HEK293T (cell line): ENCODE data around the gene TBC1D14.

Experiments used
- BHLHE40 ChIP-seq: fragments of 450-650 bp; IDR thresholded peaks from 2 replicates; pipeline ENCODE4 v1.6.1; 2016; ENCODE audit warnings: mild to moderate bottlenecking, moderate library complexity, borderline replicate concordance
- CTBP1 ChIP-seq: fragments of 450-650 bp; IDR thresholded peaks from 2 replicates; pipeline ENCODE4 v1.6.1; 2016; ENCODE audit warnings: borderline replicate concordance
- ELF4 ChIP-seq: fragments of 450-650 bp; IDR thresholded peaks from 2 replicates; pipeline ENCODE4 v1.6.1; 2017; ENCODE audit warnings: antibody characterized with exemption
- FOXA1 ChIP-seq: fragments of 450-650 bp; IDR thresholded peaks from 2 replicates; pipeline ENCODE4 v1.6.1; 2016; ENCODE audit warnings: mild to moderate bottlenecking
- FOXM1 ChIP-seq: fragments of 450-650 bp; IDR thresholded peaks from 2 replicates; pipeline ENCODE4 v1.6.1; 2017; ENCODE audit warnings: mild to moderate bottlenecking, borderline replicate concordance
- HDGF ChIP-seq: fragments of 450-650 bp; IDR thresholded peaks from 2 replicates; pipeline ENCODE4 v1.6.1; 2017; ENCODE audit warnings: antibody characterized with exemption, borderline replicate concordance
- LEF1 ChIP-seq: fragments of 450-650 bp; IDR thresholded peaks from 2 replicates; pipeline ENCODE4 v1.6.1; 2017; ENCODE audit warnings: mild to moderate bottlenecking, borderline replicate concordance
- NFRKB ChIP-seq: fragments of 450-650 bp; IDR thresholded peaks from 2 replicates; pipeline ENCODE4 v1.6.1; 2016; ENCODE audit warnings: mild to moderate bottlenecking, moderate library complexity
- PKNOX1 ChIP-seq: fragments of 450-650 bp; IDR thresholded peaks from 2 replicates; pipeline ENCODE4 v1.6.1; 2016
- SP1 ChIP-seq: fragments of 450-650 bp; IDR thresholded peaks from 2 replicates; pipeline ENCODE4 v1.6.1; 2017
- ZNF384 ChIP-seq: fragments of 450-650 bp; IDR thresholded peaks from 2 replicates; pipeline ENCODE4 v1.6.1; 2016

- TF ChIP-seq ELF4 (no peak), BHLHE40 (no peak), FOXM1 (no peak), CTBP1 (no peak), FOXA1 (no peak), HDGF (no peak), SP1 (no peak), NFRKB (no peak), PKNOX1 (no peak), ZNF384 (no peak), LEF1 (no peak)
Measured at GRCh38 chr4:7041246-7041645, 131.6 kb downstream of the TBC1D14 start.
